Measurements from ENCODE around the gene LENG8.
"Not testable (repeated sequence)": the region's sequence is repeated elsewhere in the genome, so short reads cannot be mapped to it uniquely, and the experiment has no call there.

Gene LENG8

DNA sequence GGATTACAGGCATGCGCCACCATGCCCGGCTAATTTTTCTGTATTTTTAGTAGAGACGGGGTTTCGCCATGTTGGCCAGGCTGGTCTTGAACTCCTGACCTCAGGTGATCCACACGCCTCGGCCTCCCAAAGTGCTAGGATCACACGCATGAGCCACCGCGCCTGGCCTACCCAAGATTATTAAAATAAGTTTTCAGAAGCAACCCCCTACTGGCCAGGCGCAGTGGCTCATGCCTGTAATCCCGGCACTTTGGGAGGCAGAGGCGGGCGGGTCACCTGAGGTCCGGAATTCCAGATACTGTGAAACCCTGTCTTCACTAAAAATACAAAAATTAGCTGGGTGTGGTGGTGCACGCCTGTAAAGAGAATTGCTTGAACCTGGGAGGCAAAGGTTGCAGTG lies 2.6 kb upstream of the LENG8 start:
- DNase-seq: not testable (repeated sequence)

GRCh38 chr19:54448040-54448773 lies 792 bp upstream of the LENG8 start:
- DNase-seq: no peak

DNA sequence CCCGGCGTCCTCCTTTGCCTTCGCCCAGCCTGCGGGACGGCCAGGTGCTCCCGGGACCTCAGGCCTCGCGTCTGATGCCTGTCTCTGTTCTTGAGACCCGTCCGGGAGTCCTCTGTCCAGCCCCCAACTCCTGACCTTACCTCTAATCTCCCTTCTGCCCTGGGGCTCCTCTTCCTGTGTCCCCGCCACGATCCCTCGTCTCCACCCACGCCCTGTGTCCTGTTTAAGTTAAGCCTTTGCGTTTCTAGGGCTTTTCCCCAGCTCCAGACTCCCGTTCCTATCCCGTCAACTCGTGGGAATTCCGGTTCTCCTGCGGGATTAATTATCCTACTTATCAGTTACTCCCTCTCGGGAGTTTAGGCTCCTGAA lies 686 bp downstream of the LENG8 start:
- no peak for DNase-seq

DNA sequence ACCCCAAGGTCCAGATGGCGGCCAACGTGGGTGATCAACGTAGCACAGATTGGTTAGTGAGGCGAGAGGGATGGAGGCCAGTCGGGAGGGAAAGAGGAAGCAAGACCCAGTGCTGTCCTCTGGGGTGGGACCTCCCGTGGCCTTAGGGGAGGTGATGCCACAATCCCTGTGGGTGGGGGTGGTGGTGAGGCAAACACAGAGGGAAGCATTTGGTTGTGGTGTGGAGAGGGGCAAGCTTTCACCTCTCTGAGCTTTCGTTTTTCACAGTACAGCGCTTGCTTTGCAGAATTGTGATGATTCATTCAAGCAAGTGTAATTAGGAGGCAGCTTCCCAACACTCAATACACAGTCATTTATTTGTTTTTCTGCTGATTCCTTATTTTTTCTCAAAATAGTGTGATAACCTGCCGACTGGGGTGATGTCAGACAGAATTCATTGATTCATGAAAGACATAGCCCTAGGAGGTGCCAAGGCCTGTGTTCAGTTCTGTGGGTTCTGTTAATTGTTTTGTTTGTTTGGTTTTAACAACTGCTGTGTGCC lies 2.4 kb downstream of the LENG8 start:
- DNase-seq: no peak

- no peak for DNase-seq
Observed at GRCh38 chr19:54451997-54452396, 3.0 kb downstream of the LENG8 start.

DNA sequence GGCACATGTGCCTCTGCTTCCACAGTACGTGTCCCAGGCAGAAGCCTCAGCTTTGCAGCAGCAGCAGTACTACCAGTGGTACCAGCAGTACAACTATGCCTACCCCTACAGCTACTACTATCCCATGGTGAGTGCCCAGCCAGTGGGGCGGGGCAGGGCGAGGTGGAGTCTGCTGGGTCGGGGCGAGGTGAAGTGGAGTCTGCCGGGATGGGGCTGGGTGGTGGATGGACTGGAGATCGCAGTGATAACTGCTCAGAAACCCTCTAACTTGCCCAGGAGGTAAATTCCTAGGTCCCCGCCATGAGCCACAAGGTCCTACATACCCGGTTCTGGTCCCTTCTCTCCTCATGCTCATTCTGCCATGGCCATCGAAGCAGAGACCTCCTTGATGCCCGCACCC lies 3.6 kb downstream of the LENG8 start:
- DNase-seq: no peak

DNA sequence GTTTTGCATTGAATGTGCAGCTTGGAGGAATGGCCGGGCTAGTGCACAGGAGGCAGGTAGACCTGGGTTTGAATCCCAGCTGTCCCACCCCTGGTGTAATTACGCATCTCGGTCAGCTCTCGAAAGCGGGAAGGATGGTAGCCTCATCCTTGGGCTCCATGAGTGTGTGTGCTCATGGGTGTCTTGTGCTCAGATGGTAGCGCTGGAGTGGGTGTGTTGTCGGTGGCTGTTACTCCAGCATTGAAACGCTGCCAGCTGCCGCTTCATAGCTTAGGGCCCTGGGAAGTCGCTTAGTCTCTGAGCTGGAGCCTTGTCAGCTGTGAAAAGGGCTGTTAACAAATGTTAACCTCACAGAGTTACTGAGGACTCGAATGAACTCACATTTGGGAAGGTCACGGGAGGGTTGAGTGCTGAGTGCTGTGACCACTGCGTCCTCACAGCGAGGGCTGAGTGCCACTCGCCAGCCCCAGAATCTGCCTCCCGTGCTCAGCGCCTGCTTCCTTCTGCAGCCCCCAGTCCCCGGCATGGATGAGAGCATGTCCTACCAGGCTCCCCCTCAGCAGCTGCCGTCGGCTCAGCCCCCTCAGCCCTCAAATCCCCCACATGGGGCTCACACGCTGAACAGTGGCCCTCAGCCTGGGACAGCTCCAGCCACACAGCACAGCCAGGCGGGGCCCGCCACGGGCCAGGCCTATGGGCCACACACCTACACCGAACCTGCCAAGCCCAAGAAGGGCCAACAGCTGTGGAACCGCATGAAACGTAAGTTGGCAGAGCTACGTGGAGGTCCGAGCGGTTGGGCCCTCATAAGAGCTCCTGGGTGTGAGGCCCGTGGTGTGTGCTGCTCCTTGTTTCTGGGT lies 5.2 kb downstream of the LENG8 start:
- DNase-seq: no peak

DNA sequence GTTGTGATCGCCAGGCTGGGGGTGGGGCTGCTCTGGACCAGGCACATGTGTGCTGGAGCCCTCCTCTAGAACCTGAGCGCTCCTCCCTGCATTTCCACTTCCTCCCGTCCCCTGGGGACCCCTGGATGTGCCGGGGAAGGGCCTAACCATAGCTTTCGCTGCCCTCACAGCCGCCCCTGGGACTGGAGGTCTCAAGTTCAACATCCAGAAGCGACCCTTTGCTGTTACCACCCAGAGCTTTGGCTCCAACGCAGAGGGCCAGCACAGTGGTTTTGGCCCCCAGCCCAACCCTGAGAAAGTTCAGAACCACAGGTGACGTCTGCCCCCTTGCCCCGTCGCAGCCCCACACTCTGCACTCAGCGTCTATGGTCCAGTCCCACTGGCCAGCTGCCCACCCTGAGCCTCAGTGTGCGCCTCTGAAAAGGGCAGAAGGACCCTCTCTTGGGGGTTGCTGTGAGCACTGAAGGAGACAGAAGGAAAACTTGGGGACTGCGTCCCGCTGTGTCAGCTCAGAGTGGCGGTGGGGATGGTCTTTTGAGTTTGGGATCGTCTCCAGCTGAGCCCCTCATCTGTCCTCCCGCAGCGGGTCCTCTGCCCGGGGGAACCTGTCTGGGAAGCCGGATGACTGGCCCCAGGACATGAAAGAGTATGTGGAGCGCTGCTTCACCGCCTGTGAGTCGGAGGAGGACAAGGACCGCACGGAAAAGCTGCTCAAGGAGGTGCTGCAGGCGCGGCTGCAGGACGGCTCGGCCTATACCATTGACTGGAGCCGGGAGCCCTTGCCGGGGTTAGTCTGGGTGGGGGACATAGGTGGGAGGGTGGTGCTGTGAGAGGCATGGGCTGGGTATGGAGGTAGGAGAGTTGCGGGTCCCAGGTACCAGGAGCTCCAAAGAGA lies 6.0 kb downstream of the LENG8 start:
- DNase-seq: no peak

GRCh38 chr19:54455786-54456422 lies 6.9 kb downstream of the LENG8 start:
- DNase-seq: no peak

GRCh38 chr19:54456423-54457373 lies 7.7 kb downstream of the LENG8 start:
- DNase-seq: no peak

GRCh38 chr19:54457773-54458647 lies 9.0 kb downstream of the LENG8 start:
- no peak for DNase-seq

DNA sequence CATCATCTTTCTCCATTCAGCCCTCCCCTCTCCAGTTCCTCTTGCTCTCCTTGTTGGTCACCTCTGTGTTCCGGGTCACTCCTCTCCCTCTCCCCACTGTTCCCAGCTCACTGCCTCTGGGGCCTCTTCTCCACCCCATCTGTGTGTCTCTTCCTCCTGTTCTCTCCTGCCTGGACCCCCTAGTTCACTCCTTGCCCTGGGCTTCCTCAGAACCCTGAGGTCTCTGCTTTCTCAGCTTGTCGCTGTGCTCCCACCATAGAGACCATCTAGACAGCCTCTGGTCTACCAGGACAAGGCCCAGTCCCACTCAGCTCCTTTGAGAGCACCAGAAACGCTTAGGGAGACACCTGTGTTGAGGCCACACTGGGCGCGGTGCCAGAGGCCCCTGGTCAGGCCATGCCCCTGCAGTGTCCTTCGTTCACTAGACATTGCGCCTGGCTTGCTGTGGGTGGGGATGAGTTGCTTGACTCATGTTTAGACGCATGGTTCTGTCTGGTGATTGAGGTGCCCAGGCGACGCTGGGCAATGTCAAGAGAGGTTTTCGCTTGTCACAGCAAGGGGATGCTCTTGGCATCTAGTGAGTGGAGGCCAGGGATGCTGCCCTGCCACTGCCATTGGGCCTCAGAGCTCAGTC lies 9.8 kb downstream of the LENG8 start:
- no peak for DNase-seq

DNA sequence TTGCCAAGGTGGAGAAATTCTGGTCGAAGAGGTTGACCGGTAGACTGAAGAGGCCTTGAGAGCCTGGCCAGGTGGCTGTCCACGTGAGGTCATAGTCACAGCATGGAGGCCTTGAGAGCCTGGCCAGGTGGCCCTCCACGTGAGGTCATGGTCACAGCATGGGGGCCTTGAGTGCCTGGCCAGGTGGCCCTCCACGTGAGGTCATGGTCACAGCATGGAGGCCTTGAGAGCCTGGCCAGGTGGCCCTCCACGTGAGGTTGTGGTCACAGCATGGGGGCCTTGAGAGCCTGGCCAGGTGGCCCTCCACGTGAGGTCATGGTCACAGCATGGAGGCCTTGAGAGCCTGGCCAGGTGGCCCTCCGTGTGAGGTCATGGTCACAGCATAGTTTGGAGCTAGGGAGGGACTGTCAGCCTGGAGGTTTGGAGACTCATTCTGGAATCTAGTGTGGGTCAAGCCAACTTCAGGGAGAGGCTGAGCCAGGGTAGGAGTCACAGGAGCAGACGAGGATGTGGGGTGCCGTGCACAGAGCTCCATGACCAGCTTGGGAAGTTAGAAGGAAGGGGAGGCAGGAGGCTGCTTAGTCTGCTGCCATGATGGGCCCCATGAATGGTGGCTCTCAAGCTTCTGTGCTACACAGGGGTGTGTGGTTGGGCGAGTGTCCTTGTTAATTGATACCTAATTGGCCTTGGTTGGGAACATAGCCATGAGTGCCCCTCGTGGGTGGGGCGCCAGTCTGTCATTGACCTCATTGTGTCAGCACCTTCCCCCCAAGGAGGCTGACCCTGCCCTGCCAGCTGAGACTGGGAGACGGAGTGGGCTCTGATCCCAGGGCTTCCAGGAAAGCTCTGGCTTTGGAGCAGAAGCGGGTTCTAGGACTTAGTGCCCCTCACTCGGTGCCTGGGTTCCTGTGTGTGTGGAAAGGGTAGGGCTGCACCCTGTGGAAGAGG lies 10.6 kb downstream of the LENG8 start:
- no peak for DNase-seq

DNA sequence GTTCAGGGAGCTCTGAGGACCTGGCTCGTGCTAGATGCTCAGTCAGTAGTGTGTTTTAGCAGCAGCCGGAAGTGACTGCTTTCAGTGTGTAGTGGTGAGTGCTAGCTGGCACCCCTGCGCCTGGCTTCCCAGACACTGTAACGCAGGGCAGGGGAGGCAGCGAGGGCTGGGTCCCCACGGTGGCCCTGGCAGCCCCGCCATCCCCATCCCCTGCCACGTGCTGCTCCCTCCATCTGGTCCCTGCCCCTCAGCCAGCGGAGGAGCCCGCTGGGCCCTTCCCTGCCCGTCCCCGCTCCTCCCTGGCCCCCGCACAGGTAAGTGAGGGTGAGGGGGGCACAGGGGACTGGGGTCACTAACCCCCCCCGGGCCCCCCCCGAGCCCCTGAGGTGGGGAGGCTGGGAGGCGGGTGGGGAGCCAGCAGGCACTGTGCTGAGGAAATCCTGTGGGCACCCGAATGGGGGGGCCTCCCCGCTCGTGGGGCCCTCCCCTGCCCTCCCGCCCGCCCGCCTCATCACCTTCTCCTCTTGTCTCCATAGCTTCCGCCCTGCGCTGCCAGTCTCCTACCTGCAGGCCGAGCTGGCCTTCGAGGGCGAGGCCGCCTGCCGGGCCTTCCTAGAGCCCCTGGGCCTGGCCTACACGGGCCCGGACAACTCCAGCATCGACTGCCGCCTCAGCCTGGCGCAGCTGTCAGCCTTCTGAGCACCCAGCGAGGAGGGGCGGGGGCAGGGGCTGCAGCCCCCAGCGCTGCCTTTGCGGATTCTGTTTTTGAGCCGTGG lies 11.4 kb downstream of the LENG8 start:
- no peak for DNase-seq

DNA sequence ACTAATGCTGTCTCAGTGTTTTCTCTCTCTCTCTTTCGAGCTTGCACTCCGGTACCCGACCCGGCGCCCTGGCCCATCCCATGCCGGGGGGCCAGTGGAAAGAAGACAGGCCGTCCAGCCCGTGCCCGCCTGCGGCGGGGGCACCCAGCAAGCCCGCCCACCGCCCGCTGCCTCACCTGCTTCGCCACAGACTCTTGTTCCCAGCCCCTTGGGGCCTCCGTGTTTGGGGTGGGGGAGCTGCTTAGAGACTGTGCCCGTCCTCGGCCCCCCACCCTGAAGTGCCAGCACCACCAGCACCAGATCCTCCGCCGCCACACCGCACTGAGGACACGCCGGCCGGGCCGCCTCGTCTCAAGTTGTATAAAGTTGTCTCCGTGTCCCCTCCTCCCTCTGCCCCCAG lies 12.2 kb downstream of the LENG8 start:
- DNase-seq: no peak

GRCh38 chr19:54461613-54462012 lies 12.6 kb downstream of the LENG8 start:
- DNase-seq: no peak

DNA sequence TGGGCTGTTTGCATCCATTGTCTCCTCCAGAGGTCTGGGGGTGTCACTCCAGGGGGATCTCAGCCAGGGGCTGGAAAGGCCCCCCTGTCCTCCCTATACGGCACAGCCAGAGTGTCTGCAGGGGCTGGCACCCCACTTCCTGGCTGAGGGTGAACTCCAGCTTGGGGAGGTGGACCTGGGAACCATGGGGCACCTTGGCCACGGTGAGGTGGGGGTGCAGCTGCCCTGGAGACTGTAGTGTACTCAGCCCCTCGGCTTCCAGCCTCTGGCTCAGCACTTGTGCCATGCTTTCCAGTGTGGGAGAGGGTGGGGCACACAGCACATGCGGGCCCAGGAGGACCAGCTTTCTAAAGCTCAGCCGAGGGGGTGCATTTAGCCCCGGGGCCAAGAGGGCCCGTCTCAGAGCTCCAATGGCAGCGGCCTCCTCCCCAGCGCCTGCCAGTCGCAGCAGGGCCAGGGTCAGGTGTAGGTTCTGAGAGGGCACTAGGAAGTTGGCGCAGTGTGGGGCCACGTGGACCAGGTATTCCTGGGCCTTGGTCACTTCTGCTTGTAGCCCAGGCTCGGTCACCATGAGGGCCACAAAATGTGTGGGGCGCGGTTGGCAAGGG lies 13.2 kb downstream of the LENG8 start:
- no peak for DNase-seq

Data from NCI-H446 treated with DMSO at 0.1 percent for 48 hours (cell line).